ENCODE results near the gene PTPRM. TPM values are rescaled to one million over a fixed set of nuclear protein-coding genes. Genes with fewer than 3 reads are reported as not detected.

PTPRM gene
- total and polyA plus RNA-seq, 9 donors: 45.6 to 82.0 (median 56.9) TPM

GRCh38 chr18:7548721-7549120, 18.4 kb upstream of the PTPRM start:
- intact Hi-C loops (cut with DNase I): no loop called here
- 60 to 76% (median 69%) methylated on average over 3 of the region's 3 CpGs for WGBS, 3 donors
- no peaks in the 10 kb centered on the region for H3K4me1 ChIP-seq (ENCODE audit: insufficient read depth)
- H3K36me3 ChIP-seq: no peaks in the 10 kb centered on the region
- no peaks in the 10 kb centered on the region for H3K9me3 ChIP-seq
- H3K4me3 ChIP-seq: no peak overlapping the region
- no peak for DNase-seq
- TF ChIP-seq EP300 (IDR thresholded peaks at IDR 0.05): no peak
- TF ChIP-seq POLR2A (IDR thresholded peaks at IDR 0.05): no peak
- TF ChIP-seq CTCF (IDR thresholded peaks at IDR 0.05): no peak
- no peak overlapping the region for H3K27ac ChIP-seq
- H3K27me3 ChIP-seq: no peaks in the 10 kb centered on the region

GRCh38 chr18:7557973-7558372, 9.1 kb upstream of the PTPRM start:
- no peaks in the 10 kb centered on the region for H3K9me3 ChIP-seq
- TF ChIP-seq EP300 (IDR thresholded peaks at IDR 0.05) (no peak), POLR2A (IDR thresholded peaks at IDR 0.05) (no peak), CTCF (IDR thresholded peaks at IDR 0.05) (no peak)
- no peak for DNase-seq
- intact Hi-C loops (cut with DNase I): no loop called here
- no peak overlapping the region for H3K4me3 ChIP-seq
- H3K36me3 ChIP-seq: no peaks in the 10 kb centered on the region
- H3K4me1 ChIP-seq (ENCODE audit: insufficient read depth): no peaks in the 10 kb centered on the region
- WGBS, 3 donors: 67 to 74% (median 73%) methylated on average over 2 of the region's 2 CpGs
- no peak overlapping the region for H3K27ac ChIP-seq
- no peaks in the 10 kb centered on the region for H3K27me3 ChIP-seq

- Histone ChIP-seq H3K36me3 (no peaks in the 10 kb centered on the region), H3K27me3 (no peaks in the 10 kb centered on the region), H3K4me3 (no peak overlapping the region), H3K27ac (no peak overlapping the region), H3K4me1 (ENCODE audit: insufficient read depth) (no peaks in the 10 kb centered on the region), H3K9me3 (no peaks in the 10 kb centered on the region)
- TF ChIP-seq CTCF (IDR thresholded peaks at IDR 0.05): no peak
- TF ChIP-seq POLR2A (IDR thresholded peaks at IDR 0.05): no peak
- TF ChIP-seq EP300 (IDR thresholded peaks at IDR 0.05): no peak
- no peak for DNase-seq
- WGBS, 3 donors: 87 to 94% (median 87%) methylated on average over 2 of the region's 2 CpGs
- intact Hi-C loops (cut with DNase I): no loop called here
Observed at GRCh38 chr18:7558769-7559168, 8.3 kb upstream of the PTPRM start.

GRCh38 chr18:7559709-7560319, 7.3 kb upstream of the PTPRM start:
- H3K4me3 ChIP-seq: no peak overlapping the region
- H3K27me3 ChIP-seq: no peaks in the 10 kb centered on the region
- no peak for DNase-seq
- no peaks in the 10 kb centered on the region for H3K36me3 ChIP-seq
- no peaks in the 10 kb centered on the region for H3K4me1 ChIP-seq (ENCODE audit: insufficient read depth)
- WGBS, 3 donors: 85 to 94% (median 91%) methylated on average over 4 of the region's 4 CpGs
- TF ChIP-seq POLR2A (IDR thresholded peaks at IDR 0.05) (no peak), CTCF (IDR thresholded peaks at IDR 0.05) (no peak), EP300 (IDR thresholded peaks at IDR 0.05) (no peak)
- H3K27ac ChIP-seq: no peak overlapping the region
- intact Hi-C loops (cut with DNase I): loop anchor here in 1 of 4 donors (10.0 kb wide), 1 partner anchor 285 kb away; no protein-coding TSS in a partner anchor
- no peaks in the 10 kb centered on the region for H3K9me3 ChIP-seq

All from ovary (tissue), 9 donors.